COR-L47 (cell line): ENCODE measurements around the gene NOP14.
"Not testable (repeated sequence)": the region's sequence is repeated elsewhere in the genome, so short reads cannot be mapped to it uniquely, and the experiment has no call there.

Source experiments
- DNase-seq: peaks from one replicate; lab custom pipeline; 2025; lab: John Stamatoyannopoulos, UW

Gene NOP14

GRCh38 chr4:2931512-2932301 lies 31.5 kb downstream of the NOP14 start:
- no peak for DNase-seq

GRCh38 chr4:2930758-2931511 lies 32.3 kb downstream of the NOP14 start:
- DNase-seq, result no peak

- DNase-seq, result no peak
Observed at GRCh38 chr4:2930135-2930757, 33.0 kb downstream of the NOP14 start.

GRCh38 chr4:2929469-2929868 lies 33.7 kb downstream of the NOP14 start:
- DNase-seq, result no peak

- DNase-seq, result no peak
Observed at GRCh38 chr4:2928242-2929176, 34.7 kb downstream of the NOP14 start.

GRCh38 chr4:2927696-2928075 lies 35.5 kb downstream of the NOP14 start:
- no peak for DNase-seq

- no peak for DNase-seq
Observed at GRCh38 chr4:2927016-2927695, 36.0 kb downstream of the NOP14 start.

GRCh38 chr4:2925931-2926860 lies 37.0 kb downstream of the NOP14 start:
- no peak for DNase-seq

- no peak for DNase-seq
Observed at GRCh38 chr4:2925496-2925895, 37.7 kb downstream of the NOP14 start.

GRCh38 chr4:2924765-2925301 lies 38.4 kb downstream of the NOP14 start:
- DNase-seq, result peak; percentile 43

- no peak for DNase-seq
Observed at GRCh38 chr4:2924286-2924685, 38.9 kb downstream of the NOP14 start.

- DNase-seq, result no peak
Observed at GRCh38 chr4:2923668-2924173, 39.5 kb downstream of the NOP14 start.

- no peak for DNase-seq
Observed at GRCh38 chr4:2923141-2923551, 40.1 kb downstream of the NOP14 start.

GRCh38 chr4:2922453-2923101 lies 40.6 kb downstream of the NOP14 start:
- DNase-seq, result not testable (repeated sequence)

GRCh38 chr4:2918714-2919113 lies 44.5 kb downstream of the NOP14 start:
- not testable (repeated sequence) for DNase-seq

GRCh38 chr4:2918300-2918699 lies 44.9 kb downstream of the NOP14 start:
- not testable (repeated sequence) for DNase-seq

GRCh38 chr4:2916696-2917095 lies 46.5 kb downstream of the NOP14 start:
- DNase-seq, result not testable (repeated sequence)

- no peak for DNase-seq
Observed at GRCh38 chr4:2915789-2916188, 47.4 kb downstream of the NOP14 start.
